ENCODE measurements around the gene SNX5. TPM values are rescaled to one million over a fixed set of nuclear protein-coding genes. Genes with fewer than 3 reads are reported as not detected.

SNX5 gene
- total RNA-seq, 4 donors from 2014 or later: 58.3 to 67.3 (median 63.9) TPM

GRCh38 chr20:17946040-17946439, 22.6 kb downstream of the SNX5 start:
- TF ChIP-seq, protein P1, sequence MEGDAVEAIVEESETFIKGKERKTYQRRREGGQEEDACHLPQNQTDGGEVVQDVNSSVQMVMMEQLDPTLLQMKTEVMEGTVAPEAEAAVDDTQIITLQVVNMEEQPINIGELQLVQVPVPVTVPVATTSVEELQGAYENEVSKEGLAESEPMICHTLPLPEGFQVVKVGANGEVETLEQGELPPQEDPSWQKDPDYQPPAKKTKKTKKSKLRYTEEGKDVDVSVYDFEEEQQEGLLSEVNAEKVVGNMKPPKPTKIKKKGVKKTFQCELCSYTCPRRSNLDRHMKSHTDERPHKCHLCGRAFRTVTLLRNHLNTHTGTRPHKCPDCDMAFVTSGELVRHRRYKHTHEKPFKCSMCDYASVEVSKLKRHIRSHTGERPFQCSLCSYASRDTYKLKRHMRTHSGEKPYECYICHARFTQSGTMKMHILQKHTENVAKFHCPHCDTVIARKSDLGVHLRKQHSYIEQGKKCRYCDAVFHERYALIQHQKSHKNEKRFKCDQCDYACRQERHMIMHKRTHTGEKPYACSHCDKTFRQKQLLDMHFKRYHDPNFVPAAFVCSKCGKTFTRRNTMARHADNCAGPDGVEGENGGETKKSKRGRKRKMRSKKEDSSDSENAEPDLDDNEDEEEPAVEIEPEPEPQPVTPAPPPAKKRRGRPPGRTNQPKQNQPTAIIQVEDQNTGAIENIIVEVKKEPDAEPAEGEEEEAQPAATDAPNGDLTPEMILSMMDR (IDR thresholded peaks at IDR 0.05): no peak
- TF ChIP-seq POLR2A (IDR thresholded peaks at IDR 0.05; ENCODE audit: low read depth) (no peak), EP300 (IDR thresholded peaks at IDR 0.05) (no peak), POLR2AphosphoS5 (IDR thresholded peaks at IDR 0.05) (no peak)
- Histone ChIP-seq H3K4me3 (no peak overlapping the region), H3K9me3 (no peaks in the 10 kb centered on the region), H3K4me1 (peaks cover 0 to 9% (median 4%) of the 10 kb centered on the region in 4 donors), H3K36me3 (peaks cover 66 to 100% (median 93%) of the 10 kb centered on the region in 4 donors), H3K27ac (replicated peaks in 1 of 4) (no peak overlapping the region), H3K27me3 (no peaks in the 10 kb centered on the region)
- WGBS: 96% methylated on average over 5 of the region's 5 CpGs
- intact Hi-C loops (cut with DNase I): no loop called here
- no peak for DNase-seq (ENCODE audit: extremely low spot score)

GRCh38 chr20:17944854-17945474, 23.6 kb downstream of the SNX5 start:
- Histone ChIP-seq H3K36me3 (peaks cover 56 to 99% (median 90%) of the 10 kb centered on the region in 4 donors), H3K27me3 (no peaks in the 10 kb centered on the region), H3K27ac (replicated peaks in 1 of 4) (no peak overlapping the region), H3K4me3 (no peak overlapping the region), H3K4me1 (peaks cover 0 to 9% (median 4%) of the 10 kb centered on the region in 4 donors), H3K9me3 (no peaks in the 10 kb centered on the region)
- intact Hi-C loops (cut with DNase I): no loop called here
- TF ChIP-seq POLR2AphosphoS5 (IDR thresholded peaks at IDR 0.05) (no peak), POLR2A (IDR thresholded peaks at IDR 0.05; ENCODE audit: low read depth) (no peak), EP300 (IDR thresholded peaks at IDR 0.05) (no peak)
- TF ChIP-seq, protein P1 (IDR thresholded peaks at IDR 0.05): no peak
- WGBS: 96% methylated on average over 4 of the region's 4 CpGs
- DNase-seq (ENCODE audit: extremely low spot score): no peak

- DNase-seq (ENCODE audit: extremely low spot score): no peak
- peaks cover 40 to 82% (median 74%) of the 10 kb centered on the region in 4 donors for H3K36me3 ChIP-seq
- WGBS: 75% methylated on average over 3 of the region's 3 CpGs
- peaks cover 10 to 26% (median 19%) of the 10 kb centered on the region in 4 donors for H3K4me1 ChIP-seq
- H3K4me3 ChIP-seq: no peak overlapping the region
- H3K27me3 ChIP-seq: no peaks in the 10 kb centered on the region
- no peak overlapping the region for H3K27ac ChIP-seq (replicated peaks in 1 of 4)
- TF ChIP-seq, protein P1 (IDR thresholded peaks at IDR 0.05): no peak
- TF ChIP-seq EP300 (IDR thresholded peaks at IDR 0.05): no peak
- TF ChIP-seq POLR2AphosphoS5 (IDR thresholded peaks at IDR 0.05): no peak
- no peak for TF ChIP-seq POLR2A (IDR thresholded peaks at IDR 0.05; ENCODE audit: low read depth)
- no peaks in the 10 kb centered on the region for H3K9me3 ChIP-seq
- intact Hi-C loops (cut with DNase I): no loop called here
Measured at GRCh38 chr20:17943343-17943742, 25.3 kb downstream of the SNX5 start.

DNA sequence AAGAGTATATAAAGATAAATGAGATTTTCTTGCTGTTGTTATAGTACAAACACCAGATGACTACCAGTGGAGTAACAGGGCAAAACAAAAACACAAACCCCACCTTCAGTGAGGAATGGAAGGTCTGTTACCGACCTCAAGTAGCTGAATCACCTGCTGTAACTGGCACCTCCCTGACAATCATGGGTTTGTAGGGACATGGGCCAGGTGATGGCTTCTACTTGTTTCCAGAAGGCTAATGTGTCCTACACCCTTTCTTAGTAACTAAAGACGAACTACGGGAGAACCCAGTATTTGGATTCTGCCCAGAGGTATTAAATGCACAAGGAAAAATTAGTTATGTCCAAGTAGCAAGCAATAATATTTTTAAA, 26.8 kb downstream of the SNX5 start:
- no peak for TF ChIP-seq POLR2AphosphoS5 (IDR thresholded peaks at IDR 0.05)
- TF ChIP-seq, protein P1 (IDR thresholded peaks at IDR 0.05): no peak
- 80% methylated on average over 3 of the region's 3 CpGs for WGBS
- H3K9me3 ChIP-seq: no peaks in the 10 kb centered on the region
- no peak overlapping the region for H3K27ac ChIP-seq (replicated peaks in 1 of 4)
- H3K4me3 ChIP-seq: no peak overlapping the region
- intact Hi-C loops (cut with DNase I): no loop called here
- peaks cover 33 to 67% (median 61%) of the 10 kb centered on the region in 4 donors for H3K36me3 ChIP-seq
- H3K27me3 ChIP-seq: no peaks in the 10 kb centered on the region
- peaks cover 18 to 34% (median 30%) of the 10 kb centered on the region in 4 donors for H3K4me1 ChIP-seq
- no peak for DNase-seq (ENCODE audit: extremely low spot score)
